KMS-11 (cell line): ENCODE data around the gene RHOD.

ENCODE experiments used
- H2AFZ ChIP-seq: fragments of 200-600 bp; sonication (generic); 2 replicates; pipeline ENCODE4 v1.6.1; 2016; ENCODE audit warnings: antibody characterized with exemption, mixed run types, low read depth
- H3K27ac ChIP-seq: fragments of 200-600 bp; sonication (generic); 2 replicates; pipeline ENCODE4 v1.6.1; 2016; ENCODE audit warnings: mild to moderate bottlenecking, mixed run types
- H3K27me3 ChIP-seq: fragments of 200-600 bp; sonication (generic); 2 replicates; pipeline ENCODE4 v1.6.1; 2017; ENCODE audit warnings: mild to moderate bottlenecking, low read depth, mixed run types, moderate library complexity; ENCODE audit not compliant: insufficient read depth
- H3K36me3 ChIP-seq: fragments of 200-600 bp; sonication (generic); 2 replicates; pipeline ENCODE4 v1.6.1; 2017; ENCODE audit warnings: mild to moderate bottlenecking, mixed run types; ENCODE audit not compliant: insufficient read depth
- H3K4me1 ChIP-seq: fragments of 200-600 bp; sonication (generic); 2 replicates; pipeline ENCODE4 v1.6.1; 2016; ENCODE audit warnings: mild to moderate bottlenecking, low read depth, mixed run types; ENCODE audit not compliant: poor library complexity, severe bottlenecking
- H3K4me2 ChIP-seq: fragments of 200-600 bp; sonication (generic); 2 replicates; pipeline ENCODE4 v1.7.0; 2016; ENCODE audit warnings: mild to moderate bottlenecking, mixed run types
- H3K4me3 ChIP-seq: fragments of 200-600 bp; sonication (generic); IDR thresholded peaks from 2 replicates; pipeline ENCODE4 v1.6.1; 2017; ENCODE audit warnings: low read depth, low read length, mixed read lengths; ENCODE audit not compliant: insufficient read depth
- H3K79me2 ChIP-seq: fragments of 200-600 bp; sonication (generic); 2 replicates; pipeline ENCODE4 v1.6.1; 2016; ENCODE audit warnings: low read depth, mixed run types; ENCODE audit not compliant: insufficient read depth
- H3K9ac ChIP-seq: fragments of 200-600 bp; sonication (generic); 2 replicates; pipeline ENCODE4 v1.6.1; 2016; ENCODE audit warnings: mild to moderate bottlenecking, mixed run types
- H4K20me1 ChIP-seq: fragments of 200-600 bp; sonication (generic); 2 replicates; pipeline ENCODE4 v1.6.1; 2016; ENCODE audit warnings: mild to moderate bottlenecking, mixed run types; ENCODE audit not compliant: insufficient read depth
- CTCF ChIP-seq: fragments of 200-600 bp; sonication (generic); conservative IDR thresholded peaks from 2 replicates; pipeline ENCODE4 v1.6.1; 2017; ENCODE audit warnings: low read depth, mild to moderate bottlenecking, antibody characterized with exemption, low read length, moderate library complexity, mixed read lengths

Gene RHOD

GRCh38 chr11:67095214-67095507, 38.5 kb downstream of the RHOD start:
- peak overlapping the region; percentile 64 for H3K4me2 ChIP-seq
- peak overlapping the region; percentile 27; the same call in 1 of the 2 replicates for H3K27ac ChIP-seq
- no peaks in the 10 kb centered on the region for H4K20me1 ChIP-seq
- peaks cover 27% of the 10 kb centered on the region for H3K4me1 ChIP-seq
- no peaks in the 10 kb centered on the region for H3K36me3 ChIP-seq
- H3K79me2 ChIP-seq = no peaks in the 10 kb centered on the region
- TF ChIP-seq CTCF = peak; percentile 22
- H3K4me3 ChIP-seq = no peak overlapping the region
- peak overlapping the region; percentile 72 for H2AFZ ChIP-seq
- H3K27me3 ChIP-seq = no peaks in the 10 kb centered on the region
- peak overlapping the region; percentile 36; the same call in 1 of the 2 replicates for H3K9ac ChIP-seq

- TF ChIP-seq CTCF = no peak
- Histone ChIP-seq H3K79me2 (no peaks in the 10 kb centered on the region), H4K20me1 (no peaks in the 10 kb centered on the region), H2AFZ (no peak overlapping the region), H3K4me3 (no peak overlapping the region), H3K9ac (no peak overlapping the region), H3K4me1 (peaks cover 37% of the 10 kb centered on the region), H3K27ac (no peak overlapping the region), H3K27me3 (no peaks in the 10 kb centered on the region), H3K4me2 (no peak overlapping the region; the same call in 1 of the 2 replicates), H3K36me3 (no peaks in the 10 kb centered on the region)
These were observed 42.3 kb downstream of the RHOD start for GRCh38 chr11:67098799-67099429.

- H2AFZ ChIP-seq = peak overlapping the region; percentile 44; the same call in 1 of the 2 replicates
- TF ChIP-seq CTCF = no peak
- no peak overlapping the region for H3K4me3 ChIP-seq
- no peaks in the 10 kb centered on the region for H3K27me3 ChIP-seq
- H3K4me1 ChIP-seq = peaks cover 31% of the 10 kb centered on the region
- H3K36me3 ChIP-seq = no peaks in the 10 kb centered on the region
- peak overlapping the region; percentile 43; the same call in 1 of the 2 replicates for H3K27ac ChIP-seq
- no peaks in the 10 kb centered on the region for H4K20me1 ChIP-seq
- H3K9ac ChIP-seq = no peak overlapping the region
- peak overlapping the region; percentile 19; the same call in 1 of the 2 replicates for H3K4me2 ChIP-seq
- H3K79me2 ChIP-seq = no peaks in the 10 kb centered on the region
These were observed 43.2 kb downstream of the RHOD start for GRCh38 chr11:67099831-67100324.

- no peak overlapping the region for H3K4me2 ChIP-seq
- H3K9ac ChIP-seq = no peak overlapping the region
- no peaks in the 10 kb centered on the region for H3K36me3 ChIP-seq
- no peaks in the 10 kb centered on the region for H4K20me1 ChIP-seq
- peaks cover 55% of the 10 kb centered on the region for H3K4me1 ChIP-seq
- H3K27ac ChIP-seq = no peak overlapping the region
- TF ChIP-seq CTCF = no peak
- H3K27me3 ChIP-seq = no peaks in the 10 kb centered on the region
- no peak overlapping the region for H2AFZ ChIP-seq
- H3K79me2 ChIP-seq = no peaks in the 10 kb centered on the region
- no peak overlapping the region for H3K4me3 ChIP-seq
These were observed 46.0 kb downstream of the RHOD start for GRCh38 chr11:67102664-67103063.
